ENCODE results near the gene PPP2R5E.

- TF ChIP-seq CTCF (IDR thresholded peaks at IDR 0.05; ENCODE audit: insufficient read depth, low read length, poor library complexity, severe bottlenecking) (no peak), EZH2phosphoT487 (conservative IDR thresholded peaks at IDR 0.05; ENCODE audit: low read length) (no peak)
Observed at GRCh38 chr14:63426838-63427352, 116.3 kb downstream of the PPP2R5E start.
